PC-3 (cell line): ENCODE measurements around the gene AHDC1. TPM values are rescaled to one million over a fixed set of nuclear protein-coding genes. Genes with fewer than 3 reads are reported as not detected.

Source experiments
- ATAC-seq: fragments of 200-7000 bp; cut with Tn5 transposase; 2 replicates; pipeline ENCODE4 v1.9.1; 2020; ENCODE audit warnings: mild to moderate bottlenecking, moderate library complexity
- BruUV-seq: library from RNA; stranded (reverse); fragments of 400-500 nt; replicated peaks from 2 replicates; lab custom pipeline; 2021; lab: Mats Ljungman, UMichigan
- CTCF ChIA-PET: fragments of 300-600 bp; sonication (Branson Sonifier 250); formaldehyde crosslinking; loops from one replicate; lab custom pipeline; 2022; ENCODE audit warnings: antibody characterized with exemption; lab: Charles Lee
- POLR2A ChIA-PET: fragments of 300-600 bp; sonication (Branson Sonifier 250); formaldehyde crosslinking; loops from one replicate; lab custom pipeline; 2022; ENCODE audit warnings: antibody characterized with exemption; ENCODE audit not compliant: unreplicated experiment; lab: Charles Lee
- DNase-seq: peaks from one replicate; pipeline ENCODE4 v3.0.0-alpha.2; 2015
- H2AFZ ChIP-seq: fragments of 300-600 bp; sonication (generic); 2 replicates; pipeline ENCODE4 v1.6.0; 2016; ENCODE audit warnings: antibody characterized with exemption, low read length
- H3F3A ChIP-seq: fragments of 300-600 bp; sonication (generic); one replicate; pipeline ENCODE4 v1.6.0; 2017; ENCODE audit warnings: antibody characterized with exemption, low read length, control low read depth, mild to moderate bottlenecking; ENCODE audit not compliant: unreplicated experiment
- H3K27ac ChIP-seq: fragments of 300-600 bp; sonication (generic); 2 replicates; pipeline ENCODE4 v1.5.1; 2016; ENCODE audit warnings: mild to moderate bottlenecking, low read length
- H3K27me3 ChIP-seq: fragments of 300-600 bp; sonication (generic); 2 replicates; pipeline ENCODE4 v1.6.1; 2016; ENCODE audit warnings: low read length, mixed read lengths
- H3K36me3 ChIP-seq: fragments of 300-600 bp; sonication (generic); 2 replicates; pipeline ENCODE4 v1.6.1; 2016; ENCODE audit warnings: low read depth, mixed run types, low read length, mixed read lengths
- H3K4me1 ChIP-seq: fragments of 300-600 bp; sonication (generic); 2 replicates; pipeline ENCODE4 v1.5.1; 2016; ENCODE audit warnings: low read length; ENCODE audit not compliant: insufficient read depth
- H3K4me2 ChIP-seq: fragments of 300-600 bp; sonication (generic); 2 replicates; pipeline ENCODE4 v1.6.0; 2016; ENCODE audit warnings: low read length
- H3K4me3 ChIP-seq: fragments of 300-600 bp; sonication (generic); 2 replicates; pipeline ENCODE4 v1.5.1; 2016; ENCODE audit warnings: mild to moderate bottlenecking, low read length, mixed read lengths
- H3K79me2 ChIP-seq: fragments of 300-600 bp; sonication (generic); 2 replicates; pipeline ENCODE4 v1.6.1; 2017; ENCODE audit warnings: low read length, mixed read lengths
- H3K9ac ChIP-seq: fragments of 300-600 bp; sonication (generic); 2 replicates; pipeline ENCODE4 v1.6.0; 2016; ENCODE audit warnings: mild to moderate bottlenecking, low read length
- H3K9me2 ChIP-seq: fragments of 300-600 bp; sonication (generic); replicated peaks from 2 replicates; pipeline ENCODE4 v1.6.1; 2016; ENCODE audit warnings: mixed run types, low read length, mixed read lengths
- H3K9me3 ChIP-seq: fragments of 300-600 bp; sonication (generic); 2 replicates; pipeline ENCODE4 v1.6.1; 2016; ENCODE audit warnings: low read length, mixed read lengths
- H4K20me1 ChIP-seq: fragments of 300-600 bp; sonication (generic); 2 replicates; pipeline ENCODE4 v1.6.1; 2016; ENCODE audit warnings: low read length, mixed read lengths
- EZH2 ChIP-seq: fragments of 300-600 bp; sonication (generic); IDR thresholded peaks from one replicate; pipeline ENCODE4 v1.6.1; 2017; ENCODE audit warnings: antibody characterized with exemption, mild to moderate bottlenecking, low read length; ENCODE audit not compliant: unreplicated experiment
- EZH2phosphoT487 ChIP-seq: fragments of 300-600 bp; sonication (generic); IDR thresholded peaks from 2 replicates; pipeline ENCODE4 v1.6.1; 2018; ENCODE audit warnings: mild to moderate bottlenecking, antibody characterized with exemption, low read length, borderline replicate concordance
- intact Hi-C: fragments of 100-400 bp; cut with micrococcal nuclease; formaldehyde crosslinking; loops from 2 replicates; pipeline ENCODE4 v1.9.0; 2023
- total RNA-seq: library from RNA; depleted of rRNA; stranded (reverse); fragments of >200 nt; gene quantifications from 2 replicates; pipeline ENCODE4 v1.2.3, GENCODE V29; 2014
- TF ChIP-seq, protein P1 (sequence below): fragments of 300-600 bp; sonication (generic); conservative IDR thresholded peaks from 2 replicates; pipeline ENCODE4 v1.5.1; 2017; ENCODE audit warnings: antibody characterized with exemption, low read depth, mild to moderate bottlenecking, low read length

The AHDC1 gene
- total RNA-seq, 1 experiment from 2014 or later, result 15.2 TPM

DNA sequence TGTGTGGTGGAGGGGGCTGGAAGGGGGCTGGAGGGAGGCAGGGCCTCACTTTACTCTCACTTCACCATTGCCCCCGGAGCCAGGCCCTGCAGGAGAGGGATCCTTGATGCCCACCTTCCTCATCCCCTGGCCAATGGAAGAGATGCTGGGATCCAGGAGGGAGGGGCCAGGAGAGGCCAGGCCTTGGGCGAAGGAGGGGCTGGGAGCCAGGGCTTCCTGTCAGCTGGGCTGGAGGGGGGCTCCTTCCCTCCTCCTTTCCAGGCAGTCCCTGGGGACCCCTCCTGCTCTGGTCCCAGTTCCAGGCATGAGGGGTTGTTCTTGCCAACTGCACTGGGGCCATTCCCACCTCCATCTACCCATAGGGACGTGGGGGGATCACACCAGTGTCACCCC lies 5.7 kb downstream of the AHDC1 start:
- no TSS peak for BruUV-seq
- POLR2A ChIA-PET, result no interaction called here
- no peak for ATAC-seq

DNA sequence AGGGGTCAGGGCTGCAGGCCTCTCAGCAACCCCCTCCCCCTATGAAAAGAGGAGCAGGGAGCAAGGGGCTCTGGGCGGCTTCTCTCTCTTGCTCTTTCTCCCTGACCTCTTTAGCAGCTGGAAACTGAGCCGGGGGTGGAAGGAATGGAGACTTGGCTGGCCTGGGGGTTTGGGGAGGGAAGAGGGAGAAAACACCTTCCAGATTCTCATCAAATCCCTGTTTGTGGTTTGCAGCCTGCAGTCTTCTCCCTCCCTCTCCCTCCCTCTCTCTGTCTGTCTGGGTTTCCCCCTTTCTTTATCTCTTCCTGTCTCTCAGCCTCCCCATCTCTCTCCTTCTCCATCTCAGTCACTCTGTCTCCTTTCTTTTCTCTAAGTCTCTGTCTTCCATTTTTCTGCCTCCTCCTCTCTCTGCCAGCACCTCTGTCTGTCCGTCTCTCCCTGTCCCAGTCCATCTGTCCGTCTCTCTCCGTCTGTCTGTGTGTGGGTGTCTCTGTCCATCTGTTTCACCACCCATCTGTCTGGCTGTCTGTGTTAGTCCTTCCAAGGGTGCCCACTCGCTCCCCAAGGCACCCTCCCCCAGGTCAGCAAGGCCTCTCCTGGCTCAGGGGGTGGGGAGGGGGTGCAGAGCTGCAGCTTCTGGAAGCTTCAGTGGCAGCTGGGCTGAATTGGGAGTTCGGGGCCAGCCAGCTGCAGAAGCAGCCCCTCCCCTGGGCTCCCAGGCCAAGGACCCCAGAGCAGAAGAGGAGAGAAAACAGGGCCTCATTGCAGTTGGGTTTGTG lies 6.2 kb downstream of the AHDC1 start:
- Histone ChIP-seq H3K4me2 (no peak overlapping the region), H3F3A (no peaks in the 10 kb centered on the region), H3K36me3 (no peaks in the 10 kb centered on the region), H3K4me3 (no peak overlapping the region), H3K79me2 (peaks cover 100% of the 10 kb centered on the region), H3K4me1 (peaks cover 43% of the 10 kb centered on the region), H3K27me3 (no peaks in the 10 kb centered on the region), H4K20me1 (peaks cover 66% of the 10 kb centered on the region), H3K9me2 (no peaks in the 10 kb centered on the region), H3K27ac (no peak overlapping the region), H3K9me3 (no peaks in the 10 kb centered on the region), H3K9ac (no peak overlapping the region), H2AFZ (no peak overlapping the region)
- no TSS peak for BruUV-seq
- CTCF ChIA-PET, result no interaction called here
- POLR2A ChIA-PET, result no interaction called here
- DNase-seq (no peak), ATAC-seq (no peak)
- TF ChIP-seq, protein P1, sequence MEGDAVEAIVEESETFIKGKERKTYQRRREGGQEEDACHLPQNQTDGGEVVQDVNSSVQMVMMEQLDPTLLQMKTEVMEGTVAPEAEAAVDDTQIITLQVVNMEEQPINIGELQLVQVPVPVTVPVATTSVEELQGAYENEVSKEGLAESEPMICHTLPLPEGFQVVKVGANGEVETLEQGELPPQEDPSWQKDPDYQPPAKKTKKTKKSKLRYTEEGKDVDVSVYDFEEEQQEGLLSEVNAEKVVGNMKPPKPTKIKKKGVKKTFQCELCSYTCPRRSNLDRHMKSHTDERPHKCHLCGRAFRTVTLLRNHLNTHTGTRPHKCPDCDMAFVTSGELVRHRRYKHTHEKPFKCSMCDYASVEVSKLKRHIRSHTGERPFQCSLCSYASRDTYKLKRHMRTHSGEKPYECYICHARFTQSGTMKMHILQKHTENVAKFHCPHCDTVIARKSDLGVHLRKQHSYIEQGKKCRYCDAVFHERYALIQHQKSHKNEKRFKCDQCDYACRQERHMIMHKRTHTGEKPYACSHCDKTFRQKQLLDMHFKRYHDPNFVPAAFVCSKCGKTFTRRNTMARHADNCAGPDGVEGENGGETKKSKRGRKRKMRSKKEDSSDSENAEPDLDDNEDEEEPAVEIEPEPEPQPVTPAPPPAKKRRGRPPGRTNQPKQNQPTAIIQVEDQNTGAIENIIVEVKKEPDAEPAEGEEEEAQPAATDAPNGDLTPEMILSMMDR, result no peak
- intact Hi-C loops, result no loop called here

More for the DNA sequence above, 5.7 kb downstream of the AHDC1 start:
- intact Hi-C loops, result no loop called here
- no peak overlapping the region for H2AFZ ChIP-seq
- no peaks in the 10 kb centered on the region for H3K9me2 ChIP-seq
- H3K4me1 ChIP-seq, result peaks cover 43% of the 10 kb centered on the region
- no peaks in the 10 kb centered on the region for H3F3A ChIP-seq
- peaks cover 99% of the 10 kb centered on the region for H3K79me2 ChIP-seq
- H3K36me3 ChIP-seq, result no peaks in the 10 kb centered on the region
- H3K9me3 ChIP-seq, result no peaks in the 10 kb centered on the region
- no peak overlapping the region for H3K9ac ChIP-seq
- TF ChIP-seq EZH2phosphoT487 (no peak), EZH2 (no peak)
- TF ChIP-seq, protein P1, result no peak
- H3K27ac ChIP-seq, result no peak overlapping the region
- H3K27me3 ChIP-seq, result no peaks in the 10 kb centered on the region
- no peak overlapping the region for H3K4me3 ChIP-seq
- H3K4me2 ChIP-seq, result no peak overlapping the region
- CTCF ChIA-PET, result no interaction called here
- peaks cover 66% of the 10 kb centered on the region for H4K20me1 ChIP-seq
- DNase-seq, result no peak

DNA sequence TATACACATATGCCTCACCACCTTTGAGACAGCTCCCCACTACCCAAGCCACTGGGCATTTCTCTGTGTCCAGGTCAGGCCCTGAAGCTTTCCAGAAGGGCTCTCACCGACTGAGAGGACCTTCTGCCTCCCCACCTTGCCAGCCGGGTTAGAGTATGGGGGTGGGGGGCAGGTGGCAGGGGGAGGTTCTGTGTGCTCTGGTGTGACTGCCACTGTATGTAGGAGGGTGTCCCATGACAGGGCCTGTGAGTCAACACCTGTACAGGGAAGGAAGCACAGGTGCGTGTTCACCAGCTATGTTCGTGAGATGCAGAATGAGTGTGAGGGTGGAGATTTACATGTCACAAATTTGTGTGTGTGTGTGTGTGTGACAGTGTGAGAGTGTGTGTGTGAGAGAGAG lies 7.0 kb downstream of the AHDC1 start:
- Histone ChIP-seq H3F3A (no peaks in the 10 kb centered on the region), H3K27me3 (no peaks in the 10 kb centered on the region), H3K4me2 (no peak overlapping the region), H3K4me1 (peaks cover 44% of the 10 kb centered on the region), H3K9me2 (no peaks in the 10 kb centered on the region), H3K9ac (no peak overlapping the region), H3K4me3 (no peak overlapping the region), H2AFZ (no peak overlapping the region), H4K20me1 (peaks cover 63% of the 10 kb centered on the region), H3K27ac (no peak overlapping the region), H3K9me3 (no peaks in the 10 kb centered on the region), H3K36me3 (no peaks in the 10 kb centered on the region), H3K79me2 (peaks cover 100% of the 10 kb centered on the region)
- no peak for DNase-seq
- no TSS peak for BruUV-seq
- ATAC-seq, result no peak
- ChIA-PET CTCF (no interaction called here), POLR2A (no interaction called here)
- TF ChIP-seq EZH2, result no peak
- TF ChIP-seq, protein P1, result no peak
- no peak for TF ChIP-seq EZH2phosphoT487
- intact Hi-C loops, result no loop called here
